HepG2 (cell line): ENCODE data around the gene P3H4. TPM values are rescaled to one million over a fixed set of nuclear protein-coding genes. Genes with fewer than 3 reads are reported as not detected.

ENCODE experiments used
- ARNTL ChIP-seq: sonication (generic); formaldehyde crosslinking; IDR thresholded peaks from 2 replicates; pipeline ENCODE4 v1.4.0; 2020; ENCODE audit warnings: mild to moderate bottlenecking, missing genetic modification reagents
- EEA1 ChIP-seq: sonication (generic); formaldehyde crosslinking; IDR thresholded peaks from 2 replicates; pipeline ENCODE4 v1.5.1; 2020; ENCODE audit warnings: mild to moderate bottlenecking, missing genetic modification reagents, borderline replicate concordance
- HMG20A ChIP-seq: IDR thresholded peaks from 2 replicates; pipeline ENCODE4 v1.6.1; 2016; ENCODE audit warnings: borderline replicate concordance
- HMGA1 ChIP-seq: sonication (generic); formaldehyde crosslinking; conservative IDR thresholded peaks from 2 replicates; pipeline ENCODE4 v1.4.0; 2020; ENCODE audit warnings: missing genetic modification reagents
- HNRNPH1 ChIP-seq: fragments of 200-400 bp; formaldehyde crosslinking; optimal IDR thresholded peaks from 2 replicates; pipeline ENCODE3; 2017; ENCODE audit warnings: mild to moderate bottlenecking, low read depth, low read length
- HNRNPL ChIP-seq: fragments of 200-400 bp; formaldehyde crosslinking; IDR thresholded peaks from 2 replicates; pipeline ENCODE4 v1.6.1; 2017; ENCODE audit warnings: mild to moderate bottlenecking, low read depth, low read length
- IKZF5 ChIP-seq: IDR thresholded peaks from 2 replicates; pipeline ENCODE4 v1.6.1; 2018; ENCODE audit warnings: missing genetic modification reagents, mild to moderate bottlenecking, missing compliant biosample characterization
- JUN ChIP-seq: sonication (generic); formaldehyde crosslinking; IDR thresholded peaks from 2 replicates; pipeline ENCODE4 v1.4.0; 2020; ENCODE audit warnings: mild to moderate bottlenecking, missing genetic modification reagents
- KDM5A ChIP-seq: fragments of 200-600 bp; sonication (generic); IDR thresholded peaks from 2 replicates; pipeline ENCODE4 v1.7.0; 2018; ENCODE audit warnings: antibody characterized with exemption, mild to moderate bottlenecking, low read length, borderline replicate concordance
- MEIS2 ChIP-seq: sonication (generic); formaldehyde crosslinking; IDR thresholded peaks from 2 replicates; pipeline ENCODE4 v1.9.0; 2021; ENCODE audit warnings: mild to moderate bottlenecking, missing genetic modification reagents
- MTF2 ChIP-seq: sonication (generic); formaldehyde crosslinking; IDR thresholded peaks from 2 replicates; pipeline ENCODE4 v1.5.0; 2020; ENCODE audit warnings: missing genetic modification reagents, borderline replicate concordance
- MXD1 ChIP-seq: sonication (generic); formaldehyde crosslinking; IDR thresholded peaks from 2 replicates; pipeline ENCODE4 v1.4.0; 2020; ENCODE audit warnings: mild to moderate bottlenecking, missing genetic modification reagents
- MYC ChIP-seq: sonication (generic); formaldehyde crosslinking; IDR thresholded peaks from 2 replicates; pipeline ENCODE4 v1.9.0; 2021; ENCODE audit warnings: missing genetic modification reagents, borderline replicate concordance
- PHF8 ChIP-seq: sonication (generic); formaldehyde crosslinking; IDR thresholded peaks from 2 replicates; pipeline ENCODE4 v1.5.0; 2020; ENCODE audit warnings: missing genetic modification reagents
- SAP130 ChIP-seq: IDR thresholded peaks from 2 replicates; pipeline ENCODE4 v1.6.1; 2016; ENCODE audit warnings: low read depth
- SMARCE1 ChIP-seq: fragments of 450-650 bp; IDR thresholded peaks from 2 replicates; pipeline ENCODE4 v1.6.1; 2017; ENCODE audit warnings: borderline replicate concordance
- XRCC5 ChIP-seq: fragments of 200-400 bp; formaldehyde crosslinking; optimal IDR thresholded peaks from 2 replicates; pipeline ENCODE3; 2017; ENCODE audit warnings: mild to moderate bottlenecking, low read length
- ZBTB2 ChIP-seq: sonication (generic); formaldehyde crosslinking; IDR thresholded peaks from 2 replicates; pipeline ENCODE4 v1.8.0; 2022; ENCODE audit warnings: low read depth, missing genetic modification reagents
- ZFP82 ChIP-seq: sonication (generic); formaldehyde crosslinking; IDR thresholded peaks from 2 replicates; pipeline ENCODE4 v1.5.1; 2020; ENCODE audit warnings: mild to moderate bottlenecking, missing genetic modification reagents, borderline replicate concordance
- ZNF335 ChIP-seq: sonication (generic); formaldehyde crosslinking; IDR thresholded peaks from 2 replicates; pipeline ENCODE4 v1.4.0; 2020; ENCODE audit warnings: missing genetic modification reagents
- ZNF34 ChIP-seq: sonication (generic); formaldehyde crosslinking; IDR thresholded peaks from 2 replicates; pipeline ENCODE4 v1.4.0; 2020; ENCODE audit warnings: mild to moderate bottlenecking, missing genetic modification reagents, borderline replicate concordance
- ZNF577 ChIP-seq: sonication (generic); formaldehyde crosslinking; IDR thresholded peaks from 2 replicates; pipeline ENCODE4 v1.4.0; 2020; ENCODE audit warnings: mild to moderate bottlenecking, low read depth, missing genetic modification reagents, borderline replicate concordance
- ZNF761 ChIP-seq: sonication (generic); formaldehyde crosslinking; conservative IDR thresholded peaks from 2 replicates; pipeline ENCODE4 v1.4.0; 2020; ENCODE audit warnings: mild to moderate bottlenecking, missing genetic modification reagents
- ZNF773 ChIP-seq: sonication (generic); formaldehyde crosslinking; IDR thresholded peaks from 2 replicates; pipeline ENCODE4 v1.4.0; 2020; ENCODE audit warnings: missing genetic modification reagents, borderline replicate concordance
- ZNF792 ChIP-seq: IDR thresholded peaks from 2 replicates; pipeline ENCODE4 v1.6.1; 2016
- polyA plus RNA-seq, 8 experiments: library from polyadenylated mRNA; depleted of rRNA in 3 of 8; stranded (reverse) in 7 of 8; unstranded in 1 of 8; fragments of >200 nt; fragmentation: Illumina TruSeq in 4 of 8; extraction: Trizol in 4 of 8; gene quantifications; 2 replicates each; pipeline versions ENCODE4 v1.2.1 to v1.2.3, GENCODE V29; 2011 to 2016; ENCODE audit warnings: low read depth in 4 of 8, missing spikeins in 1 of 8, mixed read lengths in 1 of 8; ENCODE audit not compliant: insufficient read depth in 1 of 8
- total RNA-seq, 5 experiments: library from RNA; depleted of rRNA; stranded (reverse); fragments of >200 nt; fragmentation: Illumina TruSeq; extraction: Trizol; gene quantifications; 2 replicates each; pipeline ENCODE4 v1.2.3, GENCODE V29; 2016; ENCODE audit warnings: low read depth in 1 of 5
- TF ChIP-seq, protein P1 (sequence below): sonication (generic); formaldehyde crosslinking; IDR thresholded peaks from 2 replicates; pipeline ENCODE4 v1.8.0; 2022; ENCODE audit warnings: mild to moderate bottlenecking, missing genetic modification reagents, borderline replicate concordance
- TF ChIP-seq, protein P2 (sequence below): IDR thresholded peaks from 2 replicates; pipeline ENCODE4 v1.6.1; 2016; ENCODE audit warnings: missing genetic modification reagents, missing compliant biosample characterization

Gene P3H4
- total and polyA plus RNA-seq, 2 of the 13 experiments (the other 11 are each of a cell fraction or from before 2014, with no cell fraction given) = 37.1 to 50.6 TPM

DNA sequence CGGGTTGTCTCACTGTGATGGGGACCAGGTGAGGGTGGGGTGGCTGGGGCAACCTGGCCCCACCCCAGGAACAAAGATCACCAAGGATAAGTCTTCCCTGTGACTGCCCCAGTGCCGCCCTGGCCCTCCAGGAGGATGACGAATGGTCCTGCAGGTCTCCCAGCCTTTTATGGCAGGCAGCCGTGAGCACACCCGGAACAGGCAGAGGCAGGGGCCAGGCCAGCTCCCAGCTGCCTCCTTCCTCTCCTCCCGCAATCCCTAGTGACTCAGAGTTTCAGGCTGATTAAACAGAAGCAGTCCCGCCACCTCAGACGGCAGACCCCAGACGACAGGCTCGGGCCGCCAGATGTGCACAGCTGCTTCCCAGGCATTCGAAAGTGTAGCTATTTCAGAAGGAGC lies 38.6 kb downstream of the P3H4 start (continued):
- TF ChIP-seq SMARCE1 (no peak), KDM5A (0 out of 2 replicates have a peak, but pooled peaks have one; percentile 40), MXD1 (peak; percentile 18; the same call in 1 of the 2 replicates), ZNF773 (no peak), ARNTL (CRISPR knock-in tag) (peak; percentile 10; the same call in 1 of the 2 replicates), IKZF5 (CRISPR knock-in tag) (0 out of 2 replicates have a peak, but pooled peaks have one; percentile 24), EEA1 (no peak; the same call in 1 of the 2 replicates), HNRNPH1 (peak; percentile 16), ZNF577 (CRISPR knock-in tag) (no peak), XRCC5 (no peak), PHF8 (CRISPR knock-in tag) (peak; percentile 31; the same call in 1 of the 2 replicates), SAP130 (CRISPR knock-in tag) (peak; percentile 36; the same call in 1 of the 2 replicates), HMGA1 (CRISPR knock-in tag) (no peak), JUN (CRISPR knock-in tag) (0 out of 2 replicates have a peak, but pooled peaks have one; percentile 54), MYC (no peak), ZFP82 (no peak), HNRNPL (0 out of 2 replicates have a peak, but pooled peaks have one; percentile 18), ZNF792 (CRISPR knock-in tag) (peak; percentile 22; the same call in 1 of the 2 replicates), ZBTB2 (no peak), ZNF761 (CRISPR knock-in tag) (peak; percentile 85; the same call in 1 of the 2 replicates), HMG20A (CRISPR knock-in tag) (0 out of 2 replicates have a peak, but pooled peaks have one; percentile 25), ZNF335 (CRISPR knock-in tag) (0 out of 2 replicates have a peak, but pooled peaks have one; percentile 18), MEIS2 (CRISPR knock-in tag) (0 out of 2 replicates have a peak, but pooled peaks have one; percentile 41), MTF2 (CRISPR knock-in tag) (peak; percentile 57; the same call in 1 of the 2 replicates), ZNF34 (0 out of 2 replicates have a peak, but pooled peaks have one; percentile 61)
- TF ChIP-seq, protein P1, sequence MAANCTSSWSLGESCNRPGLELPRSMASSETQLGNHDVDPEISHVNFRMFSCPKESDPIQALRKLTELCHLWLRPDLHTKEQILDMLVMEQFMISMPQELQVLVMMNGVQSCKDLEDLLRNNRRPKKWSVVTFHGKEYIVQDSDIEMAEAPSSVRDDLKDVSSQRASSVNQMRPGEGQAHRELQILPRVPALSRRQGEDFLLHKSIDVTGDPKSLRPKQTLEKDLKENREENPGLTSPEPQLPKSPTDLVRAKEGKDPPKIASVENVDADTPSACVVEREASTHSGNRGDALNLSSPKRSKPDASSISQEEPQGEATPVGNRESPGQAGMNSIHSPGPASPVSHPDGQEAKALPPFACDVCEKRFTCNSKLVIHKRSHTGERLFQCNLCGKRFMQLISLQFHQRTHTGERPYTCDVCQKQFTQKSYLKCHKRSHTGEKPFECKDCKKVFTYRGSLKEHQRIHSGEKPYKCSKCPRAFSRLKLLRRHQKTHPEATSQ (CRISPR knock-in tag) = 0 out of 2 replicates have a peak, but pooled peaks have one; percentile 64
- TF ChIP-seq, protein P2, sequence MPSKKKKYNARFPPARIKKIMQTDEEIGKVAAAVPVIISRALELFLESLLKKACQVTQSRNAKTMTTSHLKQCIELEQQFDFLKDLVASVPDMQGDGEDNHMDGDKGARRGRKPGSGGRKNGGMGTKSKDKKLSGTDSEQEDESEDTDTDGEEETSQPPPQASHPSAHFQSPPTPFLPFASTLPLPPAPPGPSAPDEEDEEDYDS (CRISPR knock-in tag) = peak; percentile 40; the same call in 1 of the 2 replicates
